Uterus (tissue), 4 donors: ENCODE results near the gene PFN2. TPM values are rescaled to one million over a fixed set of nuclear protein-coding genes. Genes with fewer than 3 reads are reported as not detected.

Experiments used
- DNase-seq, 2 donors: peaks; one replicate each; pipeline ENCODE4 v3.0.0-alpha.2; 2019 to 2020
- H3K27ac ChIP-seq, 2 donors: fragments of 200-600 bp; sonication (generic); 1 replicate in 1 of 2; 2 replicates in 1 of 2; pipeline ENCODE4 v1.5.1; 2016 to 2018
- H3K27me3 ChIP-seq, 2 donors: fragments of 200-600 bp; sonication (generic); one replicate each; pipeline ENCODE4 v1.5.1; 2018 to 2019; ENCODE audit warnings: control low read depth in 1 of 2
- H3K36me3 ChIP-seq, 2 donors: fragments of 200-600 bp; sonication (generic); one replicate each; pipeline ENCODE4 v1.5.1; 2019; ENCODE audit warnings: control low read depth in 1 of 2
- H3K4me1 ChIP-seq, 2 donors: fragments of 200-600 bp; sonication (generic); one replicate each; pipeline ENCODE4 v1.5.1; 2018 to 2019; ENCODE audit warnings: control low read depth in 1 of 2
- H3K4me3 ChIP-seq, 2 donors: fragments of 200-600 bp; sonication (generic); 1 replicate in 1 of 2; 2 replicates in 1 of 2; pipeline ENCODE4 v1.5.1; 2018 to 2019; ENCODE audit warnings: mild to moderate bottlenecking in 1 of 2
- H3K9me3 ChIP-seq, 2 donors: fragments of 200-600 bp; sonication (generic); one replicate each; pipeline ENCODE4 v1.5.1; 2019; ENCODE audit warnings: control low read depth in 1 of 2
- CTCF ChIP-seq, 4 experiments: fragments of 200-600 bp in 2 of 4; fragments of 450-650 bp in 2 of 4; sonication (generic) in 2 of 4; IDR thresholded peaks; one replicate each; pipeline ENCODE4 v1.5.1; 2016 to 2019; ENCODE audit warnings: antibody characterized with exemption in 4 of 4, mild to moderate bottlenecking in 2 of 4, moderate library complexity in 1 of 4
- POLR2A ChIP-seq, 2 donors: fragments of 450-650 bp; IDR thresholded peaks; one replicate each; pipeline ENCODE4 v1.6.1; 2016; ENCODE audit warnings: antibody characterized with exemption in 2 of 2, mild to moderate bottlenecking in 1 of 2, moderate library complexity in 1 of 2
- intact Hi-C: fragments of 100-400 bp; cut with DNase I; formaldehyde crosslinking; loops from one replicate; pipeline ENCODE4 v1.15.1; 2023; ENCODE audit warnings: low total_unique reads
- total RNA-seq, 4 donors: library from RNA; depleted of rRNA in 3 of 4; stranded (reverse); fragments of >200 nt in 3 of 4; gene quantifications; one replicate each; pipeline versions ENCODE4 v1.1.0 to v1.2.4, GENCODE V29; 2014 to 2023
- donor health status: DM: yes; HTN: yes; CAD: no.

The PFN2 gene
- total RNA-seq, 4 donors from 2014 or later: 106 to 206 (median 183) TPM

- intact Hi-C loops: no loop called here
- DNase-seq: no peak
- Histone ChIP-seq H3K9me3 (no peaks in the 10 kb centered on the region), H3K27ac (no peak overlapping the region), H3K27me3 (no peaks in the 10 kb centered on the region), H3K4me3 (no peak overlapping the region), H3K36me3 (no peaks in the 10 kb centered on the region), H3K4me1 (no peaks in the 10 kb centered on the region)
- TF ChIP-seq POLR2A (IDR thresholded peaks at IDR 0.05) (no peak), CTCF (IDR thresholded peaks at IDR 0.05) (no peak)
Measured at GRCh38 chr3:150006794-150007193, 36.1 kb upstream of the PFN2 start.

- intact Hi-C loops: no loop called here
Measured at GRCh38 chr3:150005243-150006112, 34.8 kb upstream of the PFN2 start.

GRCh38 chr3:150000641-150001040, 29.9 kb upstream of the PFN2 start:
- Histone ChIP-seq H3K9me3 (no peaks in the 10 kb centered on the region), H3K4me1 (no peaks in the 10 kb centered on the region), H3K4me3 (no peak overlapping the region), H3K36me3 (no peaks in the 10 kb centered on the region), H3K27ac (no peak overlapping the region), H3K27me3 (no peaks in the 10 kb centered on the region)
- no peak for TF ChIP-seq CTCF (IDR thresholded peaks at IDR 0.05)
- no peak for TF ChIP-seq POLR2A (IDR thresholded peaks at IDR 0.05)
- intact Hi-C loops: no loop called here
- DNase-seq: no peak

More at GRCh38 chr3:150005243-150006112, 34.8 kb upstream of the PFN2 start:
- no peak for TF ChIP-seq CTCF (IDR thresholded peaks at IDR 0.05)
- TF ChIP-seq POLR2A (IDR thresholded peaks at IDR 0.05): no peak
- no peaks in the 10 kb centered on the region for H3K27me3 ChIP-seq
- H3K4me1 ChIP-seq: no peaks in the 10 kb centered on the region
- H3K4me3 ChIP-seq: no peak overlapping the region
- H3K36me3 ChIP-seq: no peaks in the 10 kb centered on the region
- no peak overlapping the region for H3K27ac ChIP-seq
- no peak for DNase-seq
- H3K9me3 ChIP-seq: no peaks in the 10 kb centered on the region

GRCh38 chr3:149999421-149999820, 28.7 kb upstream of the PFN2 start:
- intact Hi-C loops: no loop called here
- DNase-seq: no peak
- Histone ChIP-seq H3K4me3 (no peak overlapping the region), H3K9me3 (peaks cover 0 to 2% of the 10 kb centered on the region in 2 donors), H3K36me3 (no peaks in the 10 kb centered on the region), H3K4me1 (no peaks in the 10 kb centered on the region), H3K27ac (no peak overlapping the region), H3K27me3 (no peaks in the 10 kb centered on the region)
- TF ChIP-seq POLR2A (IDR thresholded peaks at IDR 0.05): no peak
- TF ChIP-seq CTCF (IDR thresholded peaks at IDR 0.05): no peak

GRCh38 chr3:149998946-149999345, 28.3 kb upstream of the PFN2 start:
- Histone ChIP-seq H3K27ac (no peak overlapping the region), H3K4me1 (no peaks in the 10 kb centered on the region), H3K36me3 (no peaks in the 10 kb centered on the region), H3K9me3 (peaks cover 0 to 5% of the 10 kb centered on the region in 2 donors), H3K27me3 (no peaks in the 10 kb centered on the region), H3K4me3 (no peak overlapping the region)
- intact Hi-C loops: no loop called here
- DNase-seq: no peak
- no peak for TF ChIP-seq CTCF (IDR thresholded peaks at IDR 0.05)
- no peak for TF ChIP-seq POLR2A (IDR thresholded peaks at IDR 0.05)
